Measurements from ENCODE around the gene SEC22A.
"Not testable (repeated sequence)": the region's sequence is repeated elsewhere in the genome, so short reads cannot be mapped to it uniquely, and the experiment has no call there.

Gene SEC22A

GRCh38 chr3:123169930-123170329 lies 31.8 kb upstream of the SEC22A start:
- no peak for DNase-seq (ENCODE audit: low read depth in 2 of 2)

GRCh38 chr3:123180791-123181190 lies 21.0 kb upstream of the SEC22A start:
- DNase-seq (ENCODE audit: low read depth in 2 of 2) = no peak

GRCh38 chr3:123186695-123187094 lies 15.0 kb upstream of the SEC22A start:
- DNase-seq (ENCODE audit: low read depth in 2 of 2) = no peak

- DNase-seq (ENCODE audit: low read depth in 2 of 2) = no peak
Observed at GRCh38 chr3:123188058-123188457, 13.7 kb upstream of the SEC22A start.

- DNase-seq (ENCODE audit: low read depth in 2 of 2) = no peak
Observed at GRCh38 chr3:123193448-123194101, 8.2 kb upstream of the SEC22A start.

GRCh38 chr3:123194552-123194951 lies 7.2 kb upstream of the SEC22A start:
- no peak for DNase-seq (ENCODE audit: low read depth in 2 of 2)

GRCh38 chr3:123198372-123198771 lies 3.4 kb upstream of the SEC22A start:
- no peak for DNase-seq (ENCODE audit: low read depth in 2 of 2)

- no peak for DNase-seq (ENCODE audit: low read depth in 2 of 2)
Observed at GRCh38 chr3:123201223-123201556, 553 bp upstream of the SEC22A start.

GRCh38 chr3:123202451-123202850 lies 708 bp downstream of the SEC22A start:
- DNase-seq (ENCODE audit: low read depth in 2 of 2) = no peak

GRCh38 chr3:123218990-123219389 lies 17.2 kb downstream of the SEC22A start:
- no peak for DNase-seq (ENCODE audit: low read depth in 2 of 2)

GRCh38 chr3:123221369-123221768 lies 19.6 kb downstream of the SEC22A start:
- not testable (repeated sequence) for DNase-seq (ENCODE audit: low read depth in 2 of 2)

- no peak for DNase-seq (ENCODE audit: low read depth in 2 of 2)
Observed at GRCh38 chr3:123225016-123225415, 23.3 kb downstream of the SEC22A start.

GRCh38 chr3:123226549-123226948 lies 24.8 kb downstream of the SEC22A start:
- DNase-seq (ENCODE audit: low read depth in 2 of 2) = no peak

GRCh38 chr3:123229145-123229544 lies 27.4 kb downstream of the SEC22A start:
- no peak for DNase-seq (ENCODE audit: low read depth in 2 of 2)

GRCh38 chr3:123236902-123237301 lies 35.2 kb downstream of the SEC22A start:
- no peak for DNase-seq (ENCODE audit: low read depth in 2 of 2)

- not testable (repeated sequence) for DNase-seq (ENCODE audit: low read depth in 2 of 2)
Observed at GRCh38 chr3:123239186-123239585, 37.4 kb downstream of the SEC22A start.

- no peak for DNase-seq (ENCODE audit: low read depth in 2 of 2)
Observed at GRCh38 chr3:123239756-123240155, 38.0 kb downstream of the SEC22A start.

GRCh38 chr3:123244128-123244527 lies 42.4 kb downstream of the SEC22A start:
- no peak for DNase-seq (ENCODE audit: low read depth in 2 of 2)

- DNase-seq (ENCODE audit: low read depth in 2 of 2) = no peak
Observed at GRCh38 chr3:123246866-123247265, 45.1 kb downstream of the SEC22A start.

- DNase-seq (ENCODE audit: low read depth in 2 of 2) = no peak
Observed at GRCh38 chr3:123256256-123256655, 54.5 kb downstream of the SEC22A start.

GRCh38 chr3:123258359-123258758 lies 56.6 kb downstream of the SEC22A start:
- DNase-seq (ENCODE audit: low read depth in 2 of 2) = no peak

- DNase-seq (ENCODE audit: low read depth in 2 of 2) = peak; percentile 13 to 24
Observed at GRCh38 chr3:123258811-123259420, 57.2 kb downstream of the SEC22A start.

- DNase-seq (ENCODE audit: low read depth in 2 of 2) = no peak
Observed at GRCh38 chr3:123261666-123262065, 59.9 kb downstream of the SEC22A start.

- no peak for DNase-seq (ENCODE audit: low read depth in 2 of 2)
Observed at GRCh38 chr3:123262226-123262625, 60.5 kb downstream of the SEC22A start.

Measured in fibroblast of skin of left biceps (primary cell).